Measurements from ENCODE around the gene BHMT. TPM values are rescaled to one million over a fixed set of nuclear protein-coding genes. Genes with fewer than 3 reads are reported as not detected.

Gene BHMT
- total RNA-seq, 2 donors from 2014 or later: 0.51 to 3.1 TPM

DNA sequence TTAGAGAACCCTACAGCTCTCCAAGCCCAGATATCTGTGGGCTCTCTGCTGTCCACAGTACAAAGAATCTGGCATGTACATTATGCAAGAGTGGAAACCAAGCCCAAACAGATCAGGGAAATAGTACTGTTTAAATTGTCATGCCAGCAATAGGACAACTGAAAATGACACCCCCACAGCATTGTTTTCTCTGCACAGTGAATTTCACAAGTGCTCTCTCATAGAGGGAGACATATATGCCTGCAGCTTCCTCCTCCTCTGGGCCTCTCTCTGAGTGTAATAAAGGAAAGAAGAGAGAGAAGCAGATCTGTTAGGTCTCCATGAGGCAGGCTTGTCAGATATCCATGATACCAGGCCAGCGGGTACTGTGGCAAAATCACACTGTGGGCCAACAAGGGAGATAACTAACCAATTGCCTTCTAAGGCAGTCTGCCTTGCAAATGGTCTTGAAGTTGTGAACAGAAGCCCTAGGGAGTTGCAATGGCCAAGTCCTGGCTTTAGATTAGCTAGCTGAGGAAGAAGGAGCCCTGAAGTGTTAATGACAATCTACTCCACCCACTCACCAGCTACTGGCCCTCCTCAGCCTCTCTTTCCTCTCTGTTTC, 69.9 kb downstream of the BHMT start:
- intact Hi-C loops (cut with DNase I): no loop called here
- H3K27me3 ChIP-seq (replicated peaks; ENCODE audit: insufficient read depth): no peaks in the 10 kb centered on the region
- 33% methylated on average over 1 of the region's 1 CpG for WGBS
- no peaks in the 10 kb centered on the region for H3K9me3 ChIP-seq
- no peak overlapping the region for H3K4me3 ChIP-seq
- no peak for DNase-seq (ENCODE audit: low spot score)
- no peaks in the 10 kb centered on the region for H3K4me1 ChIP-seq (replicated peaks)
- no peak overlapping the region for H3K27ac ChIP-seq
- TF ChIP-seq POLR2A (IDR thresholded peaks at IDR 0.05) (no peak), POLR2AphosphoS5 (IDR thresholded peaks at IDR 0.05) (no peak)
- TF ChIP-seq, protein P1, sequence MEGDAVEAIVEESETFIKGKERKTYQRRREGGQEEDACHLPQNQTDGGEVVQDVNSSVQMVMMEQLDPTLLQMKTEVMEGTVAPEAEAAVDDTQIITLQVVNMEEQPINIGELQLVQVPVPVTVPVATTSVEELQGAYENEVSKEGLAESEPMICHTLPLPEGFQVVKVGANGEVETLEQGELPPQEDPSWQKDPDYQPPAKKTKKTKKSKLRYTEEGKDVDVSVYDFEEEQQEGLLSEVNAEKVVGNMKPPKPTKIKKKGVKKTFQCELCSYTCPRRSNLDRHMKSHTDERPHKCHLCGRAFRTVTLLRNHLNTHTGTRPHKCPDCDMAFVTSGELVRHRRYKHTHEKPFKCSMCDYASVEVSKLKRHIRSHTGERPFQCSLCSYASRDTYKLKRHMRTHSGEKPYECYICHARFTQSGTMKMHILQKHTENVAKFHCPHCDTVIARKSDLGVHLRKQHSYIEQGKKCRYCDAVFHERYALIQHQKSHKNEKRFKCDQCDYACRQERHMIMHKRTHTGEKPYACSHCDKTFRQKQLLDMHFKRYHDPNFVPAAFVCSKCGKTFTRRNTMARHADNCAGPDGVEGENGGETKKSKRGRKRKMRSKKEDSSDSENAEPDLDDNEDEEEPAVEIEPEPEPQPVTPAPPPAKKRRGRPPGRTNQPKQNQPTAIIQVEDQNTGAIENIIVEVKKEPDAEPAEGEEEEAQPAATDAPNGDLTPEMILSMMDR (IDR thresholded peaks at IDR 0.05): no peak
- H3K36me3 ChIP-seq: no peaks in the 10 kb centered on the region

Small RNA genes lying within 50 kb of the gene (small RNA-seq; reads per million reads assigned to genes)
- gene RNY3P1: 0 reads per million in 2 donors

Other genes starting within 250 kb of the BHMT start
- 10 to 100 TPM in 1 of 2 donors, 1 to 10 TPM in 1; 5.4 to 14.9 TPM for gene ARSB, start 126.5 kb upstream of the BHMT start, total RNA-seq
- gene DMGDH, start 42.1 kb upstream of the BHMT start, total RNA-seq: 1 to 10 TPM in 1 of 2 donors, under 1 TPM in 1; 0.77 to 9.9 TPM
- 1 to 10 TPM; 4.0 to 7.4 TPM for gene BHMT2, start 42.0 kb upstream of the BHMT start, total RNA-seq
- 10 to 100 TPM; 19.8 to 25.7 TPM for gene JMY, start 124.3 kb downstream of the BHMT start, total RNA-seq

Data from prostate gland (tissue), 2 donors.